NCI-H526 treated with DMSO at 0.1 percent for 48 hours (cell line): ENCODE data around the gene ALPG.
"Not testable (repeated sequence)": the region's sequence is repeated elsewhere in the genome, so short reads cannot be mapped to it uniquely, and the experiment has no call there.

Source experiments
- DNase-seq: peaks from one replicate; lab custom pipeline; 2025; lab: John Stamatoyannopoulos, UW

Gene ALPG

GRCh38 chr2:232406556-232407310 is at the start of gene ALPG:
Gene ALPG (plus strand): TSS chr2:232406844. CDS start chr2:232406895, 51 bp downstream.
- DNase-seq, result no peak

GRCh38 chr2:232361646-232362045 is 45.0 kb upstream of the ALPG start:
- DNase-seq, result no peak

GRCh38 chr2:232362174-232362900 is 44.3 kb upstream of the ALPG start:
- DNase-seq, result no peak

- DNase-seq, result not testable (repeated sequence)
Measured at GRCh38 chr2:232363064-232363783, 43.4 kb upstream of the ALPG start.

- no peak for DNase-seq
Measured at GRCh38 chr2:232363784-232364615, 42.6 kb upstream of the ALPG start.

GRCh38 chr2:232364806-232365594 is 41.6 kb upstream of the ALPG start:
- DNase-seq, result not testable (repeated sequence)

GRCh38 chr2:232365621-232366321 is 40.9 kb upstream of the ALPG start:
- DNase-seq, result no peak

GRCh38 chr2:232366461-232366860 is 40.2 kb upstream of the ALPG start:
- DNase-seq, result not testable (repeated sequence)

GRCh38 chr2:232367016-232367415 is 39.6 kb upstream of the ALPG start:
- DNase-seq, result no peak

- DNase-seq, result no peak
Measured at GRCh38 chr2:232367591-232368233, 38.9 kb upstream of the ALPG start.

- no peak for DNase-seq
Measured at GRCh38 chr2:232368311-232368731, 38.3 kb upstream of the ALPG start.

GRCh38 chr2:232369126-232369951 is 37.3 kb upstream of the ALPG start:
- DNase-seq, result no peak

- not testable (repeated sequence) for DNase-seq
Measured at GRCh38 chr2:232370007-232370406, 36.6 kb upstream of the ALPG start.

GRCh38 chr2:232372231-232373208 is 34.1 kb upstream of the ALPG start:
- no peak for DNase-seq

GRCh38 chr2:232374356-232374755 is 32.3 kb upstream of the ALPG start:
- no peak for DNase-seq

GRCh38 chr2:232375164-232375563 is 31.5 kb upstream of the ALPG start:
- no peak for DNase-seq

GRCh38 chr2:232376260-232376659 is 30.4 kb upstream of the ALPG start:
- DNase-seq, result no peak

- DNase-seq, result no peak
Measured at GRCh38 chr2:232376713-232377112, 29.9 kb upstream of the ALPG start.
